Measurements from ENCODE around the gene FAM174C. TPM values are rescaled to one million over a fixed set of nuclear protein-coding genes. Genes with fewer than 3 reads are reported as not detected.

Gene FAM174C
- total and polyA plus RNA-seq, 8 donors: 10.6 to 58.7 (median 19.4) TPM

DNA sequence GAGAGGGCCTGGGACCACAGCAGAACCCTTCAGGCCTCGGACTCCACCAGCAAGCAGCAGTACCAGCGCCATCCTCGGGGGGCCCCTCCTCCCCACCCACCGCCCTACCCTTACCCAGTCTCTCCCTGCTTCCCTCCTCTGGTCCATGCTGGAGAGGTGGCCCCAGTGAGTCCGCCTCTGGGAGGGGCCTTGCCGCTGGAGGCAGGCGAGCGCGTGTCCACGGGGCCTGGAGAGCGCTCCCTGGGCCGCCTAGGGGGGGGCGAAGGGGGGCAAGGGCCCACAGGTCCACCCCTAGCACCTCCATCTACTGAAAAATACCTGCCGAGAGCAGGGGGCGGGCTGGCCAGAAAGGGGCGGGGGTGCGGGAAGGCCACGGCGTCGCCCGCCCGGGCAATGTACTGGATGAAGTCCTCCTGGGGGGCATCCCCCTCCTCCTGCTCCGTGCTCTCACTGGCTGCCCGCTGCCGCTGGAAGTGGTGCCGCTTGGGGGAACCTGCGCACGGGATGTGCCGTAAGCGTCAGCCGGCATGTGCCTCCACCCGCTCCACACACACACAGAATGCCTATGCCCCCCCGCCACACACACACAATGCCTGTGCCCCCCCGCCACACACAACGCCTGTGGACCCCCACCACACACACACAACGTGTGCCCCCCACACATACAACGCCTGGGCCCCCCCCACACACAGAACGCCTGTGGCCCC lies 44.4 kb upstream of the FAM174C start:
- peaks cover 0 to 14% of the 10 kb centered on the region in 2 donors for H3K27me3 ChIP-seq
- no peak for DNase-seq

GRCh38 chr19:1231729-1232637 lies 43.3 kb upstream of the FAM174C start:
- Histone ChIP-seq H3K4me1 (peaks cover 10 to 23% of the 10 kb centered on the region in 2 donors), H3K4me3 (no peak overlapping the region), H3K36me3 (peaks cover 0 to 14% of the 10 kb centered on the region in 2 donors), H3K9me3 (no peaks in the 10 kb centered on the region), H3K27ac (peak overlapping the region; percentile 7 to 48), H3K27me3 (peaks cover 0 to 25% of the 10 kb centered on the region in 2 donors)
- ATAC-seq (peak; percentile 82), DNase-seq (peak in 2 of 4 donors; percentile 58 to 66)
- intact Hi-C loops (cut with DNase I): no loop called here
- no peak for TF ChIP-seq CTCF (IDR thresholded peaks at IDR 0.05)

More for the DNA sequence above, 44.4 kb upstream of the FAM174C start:
- no peak for ATAC-seq
- no peak for TF ChIP-seq CTCF (IDR thresholded peaks at IDR 0.05)
- peaks cover 10 to 20% of the 10 kb centered on the region in 2 donors for H3K4me1 ChIP-seq
- H3K27ac ChIP-seq: no peak overlapping the region
- no peak overlapping the region for H3K4me3 ChIP-seq
- intact Hi-C loops (cut with DNase I): no loop called here
- H3K9me3 ChIP-seq: no peaks in the 10 kb centered on the region
- peaks cover 0 to 24% of the 10 kb centered on the region in 2 donors for H3K36me3 ChIP-seq

DNA sequence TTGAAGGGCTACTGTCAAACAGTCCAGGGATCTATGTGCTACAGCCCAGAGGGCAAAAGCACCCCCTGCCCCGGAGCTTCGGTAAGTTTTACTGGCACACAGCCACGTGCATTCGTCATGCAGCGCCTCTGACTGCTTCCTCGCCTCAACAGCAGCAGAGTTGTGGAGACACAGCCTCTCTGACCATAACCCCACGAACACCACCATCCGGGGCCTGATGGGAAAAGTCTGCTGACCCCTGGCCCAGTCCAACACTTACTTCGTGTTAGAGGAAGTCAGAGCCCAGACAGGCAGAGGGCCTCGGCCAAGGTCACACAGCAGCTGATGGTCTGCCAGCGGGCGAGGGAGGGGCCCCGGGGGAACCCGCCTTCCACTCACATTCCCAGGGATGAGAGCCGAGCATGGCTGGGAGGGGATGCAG lies 42.7 kb upstream of the FAM174C start:
- peaks cover 10 to 30% of the 10 kb centered on the region in 2 donors for H3K4me1 ChIP-seq
- no peak overlapping the region for H3K4me3 ChIP-seq
- peaks cover 0 to 7% of the 10 kb centered on the region in 2 donors for H3K36me3 ChIP-seq
- peaks cover 0 to 31% of the 10 kb centered on the region in 2 donors for H3K27me3 ChIP-seq
- ATAC-seq (peak; percentile 11), DNase-seq (peak in 1 of 4 donors; percentile 46)
- TF ChIP-seq CTCF (IDR thresholded peaks at IDR 0.05): no peak
- intact Hi-C loops (cut with DNase I): no loop called here
- peak overlapping the region; percentile 7 to 48 for H3K27ac ChIP-seq
- H3K9me3 ChIP-seq: no peaks in the 10 kb centered on the region

- ATAC-seq (peak; percentile 1), DNase-seq (peak in 1 of 4 donors; percentile 41)
- H3K4me1 ChIP-seq: peaks cover 10 to 32% of the 10 kb centered on the region in 2 donors
- no peak overlapping the region for H3K4me3 ChIP-seq
- no peak for TF ChIP-seq CTCF (IDR thresholded peaks at IDR 0.05)
- H3K27ac ChIP-seq: no peak overlapping the region
- H3K9me3 ChIP-seq: no peaks in the 10 kb centered on the region
- intact Hi-C loops (cut with DNase I): no loop called here
- H3K27me3 ChIP-seq: peaks cover 0 to 34% of the 10 kb centered on the region in 2 donors
- peaks cover 0 to 2% of the 10 kb centered on the region in 2 donors for H3K36me3 ChIP-seq
Measured at GRCh38 chr19:1233115-1233667, 42.1 kb upstream of the FAM174C start.

Data from left lung (tissue), 10 donors.